ENCODE data around the gene MBD5. TPM values are rescaled to one million over a fixed set of nuclear protein-coding genes. Genes with fewer than 3 reads are reported as not detected.

MBD5 gene
- total RNA-seq, 1 donor from 2014 or later: 43.1 TPM

DNA sequence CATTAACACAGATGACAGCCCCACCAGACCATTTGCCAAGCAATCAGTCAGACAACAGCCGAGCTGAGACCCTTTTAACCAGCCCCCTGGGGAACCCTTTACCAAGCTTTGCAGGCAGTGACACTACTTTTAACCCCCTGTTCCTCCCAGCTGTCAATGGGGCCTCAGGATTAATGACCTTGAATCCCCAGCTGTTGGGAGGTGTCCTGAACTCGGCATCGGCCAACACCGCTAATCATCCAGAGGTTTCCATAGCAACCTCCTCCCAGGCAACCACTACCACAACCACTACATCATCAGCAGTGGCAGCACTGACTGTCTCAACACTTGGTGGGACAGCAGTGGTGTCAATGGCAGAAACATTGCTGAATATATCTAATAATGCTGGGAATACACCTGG lies 462.8 kb downstream of the MBD5 start:
- DNase-seq: no peak

DNA sequence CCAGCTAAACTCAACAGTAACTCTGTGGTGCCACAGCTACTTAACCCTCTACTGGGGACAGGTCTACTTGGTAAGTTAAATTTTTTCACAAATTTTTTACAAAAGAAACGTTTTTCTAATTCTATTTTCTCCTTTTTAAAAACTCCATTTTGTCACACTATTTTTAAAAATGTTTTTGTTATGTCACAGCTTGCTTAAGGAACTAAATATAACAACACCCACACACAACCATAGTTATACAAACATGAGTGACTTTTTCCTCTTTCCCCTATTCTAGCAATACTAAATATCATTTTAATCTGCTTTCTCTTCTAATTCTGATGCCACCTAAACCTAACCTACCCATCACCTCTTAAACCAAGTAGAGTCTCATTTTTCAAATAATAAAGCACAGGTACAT lies 463.2 kb downstream of the MBD5 start:
- no peak for DNase-seq

DNA sequence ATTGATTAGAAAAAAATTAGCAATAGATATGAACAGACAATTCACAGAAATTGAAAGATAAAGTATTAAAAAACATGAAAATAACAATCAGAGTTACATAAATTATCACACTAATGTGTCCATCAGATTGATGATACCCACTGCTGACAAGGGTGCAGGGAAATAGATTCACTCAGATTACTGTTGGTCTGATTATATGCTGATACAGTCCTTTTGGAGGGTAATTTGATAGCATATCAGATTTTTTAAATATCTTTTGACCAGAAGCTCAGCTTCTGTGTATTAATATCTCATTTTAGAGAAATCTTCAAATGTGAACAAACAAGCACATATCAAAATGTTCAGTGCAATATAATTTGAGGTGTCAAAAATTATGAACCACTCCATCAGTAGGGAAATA lies 465.8 kb downstream of the MBD5 start:
- DNase-seq: no peak

DNA sequence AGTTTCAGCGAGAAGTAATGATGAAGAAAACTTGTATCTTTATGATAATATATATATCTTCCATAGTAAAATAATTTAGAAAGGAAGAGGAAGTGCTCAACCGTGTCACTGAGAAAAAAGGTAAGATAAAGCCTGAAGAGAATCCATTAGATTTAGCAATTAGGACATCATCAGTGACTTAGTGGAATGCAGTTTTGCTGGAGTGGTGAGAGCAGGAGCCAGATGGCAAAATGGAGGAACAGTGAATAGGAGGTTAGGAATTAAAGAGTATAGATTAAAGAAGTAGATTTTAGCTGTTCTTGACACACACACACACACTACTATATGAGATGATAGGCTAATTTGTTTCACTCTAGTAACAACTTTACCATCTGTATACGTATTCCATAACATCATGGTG lies 466.5 kb downstream of the MBD5 start:
- no peak for DNase-seq

DNA sequence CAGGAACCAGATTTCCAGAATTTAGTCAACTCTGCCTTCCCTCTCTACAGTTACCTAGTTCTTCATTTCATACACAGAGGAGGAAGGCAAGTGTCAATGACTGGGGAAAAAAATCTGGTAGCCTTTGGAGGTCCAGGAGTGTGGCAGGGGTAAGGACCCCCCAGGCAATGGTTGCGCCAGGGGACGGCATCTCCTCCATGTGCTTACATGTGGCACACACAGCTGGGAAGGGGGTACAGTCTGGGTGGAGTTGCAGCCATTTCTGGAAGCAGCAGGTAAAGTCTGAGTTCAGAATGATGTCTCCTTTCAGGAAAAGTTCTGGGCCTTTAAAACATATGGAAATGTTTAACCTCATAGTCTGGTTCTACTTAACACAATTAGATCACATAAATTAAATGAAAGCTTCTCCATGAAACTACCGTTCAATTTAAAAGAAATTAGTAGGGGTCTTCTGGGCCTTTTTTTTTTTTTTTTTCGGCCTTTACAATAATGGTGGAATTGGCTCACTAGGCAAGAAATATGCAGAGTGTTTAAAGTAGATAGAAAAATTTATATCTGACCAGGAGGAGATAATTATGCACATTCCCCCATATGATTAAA lies 470.0 kb downstream of the MBD5 start:
- no peak for DNase-seq

DNA sequence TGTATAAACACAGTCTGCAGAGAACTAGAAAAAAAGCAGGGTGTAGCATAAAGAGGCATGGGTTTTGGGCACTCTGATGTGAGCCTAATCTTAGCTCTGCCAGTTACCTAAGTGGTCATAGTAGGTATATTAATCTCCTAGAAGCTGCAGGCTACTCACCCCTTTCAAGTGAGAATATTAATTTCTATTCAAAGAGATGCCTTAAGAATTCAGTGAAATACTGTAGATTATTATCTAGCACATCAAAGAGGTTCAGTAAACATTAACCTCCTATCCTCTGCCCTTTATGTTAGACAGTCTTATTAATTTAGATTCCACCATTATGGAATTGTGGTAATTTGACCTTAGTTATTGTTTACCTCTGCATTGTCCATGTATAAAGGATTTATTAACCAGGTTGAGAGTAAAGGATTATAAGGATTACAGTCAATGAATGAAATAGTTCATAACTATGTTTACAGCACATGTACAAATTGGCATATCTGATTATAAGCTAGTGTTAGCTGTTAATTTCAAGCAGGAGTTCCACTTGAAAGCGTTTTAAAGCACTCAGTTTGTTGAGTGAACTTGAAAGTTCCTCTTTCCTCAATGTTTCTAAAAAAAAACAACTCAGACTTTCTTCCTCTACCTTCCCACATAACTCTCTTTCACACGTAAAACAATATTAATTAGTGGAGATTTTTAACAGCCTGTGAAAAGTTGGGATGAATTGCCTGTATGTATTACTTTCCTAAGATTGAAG lies 473.1 kb downstream of the MBD5 start:
- DNase-seq: no peak

DNA sequence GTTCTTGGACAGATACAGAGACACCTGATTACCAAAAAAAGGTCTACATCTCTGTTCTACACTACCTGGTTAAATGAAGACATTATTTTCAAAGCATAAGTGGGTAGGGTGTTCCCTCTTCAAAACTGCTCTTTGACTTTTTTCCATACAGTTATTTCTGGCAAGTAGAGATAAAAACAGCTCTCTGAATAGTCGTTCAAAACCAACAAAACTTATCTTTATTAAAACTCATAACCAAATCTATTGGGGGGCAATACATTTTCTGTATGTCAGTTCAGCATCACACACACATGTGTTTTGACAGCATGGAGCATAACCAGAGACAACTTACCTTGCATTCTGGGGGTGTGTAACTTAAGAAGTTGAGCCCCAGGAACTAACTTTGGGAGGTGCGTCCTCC lies 474.7 kb downstream of the MBD5 start:
- DNase-seq: no peak

DNA sequence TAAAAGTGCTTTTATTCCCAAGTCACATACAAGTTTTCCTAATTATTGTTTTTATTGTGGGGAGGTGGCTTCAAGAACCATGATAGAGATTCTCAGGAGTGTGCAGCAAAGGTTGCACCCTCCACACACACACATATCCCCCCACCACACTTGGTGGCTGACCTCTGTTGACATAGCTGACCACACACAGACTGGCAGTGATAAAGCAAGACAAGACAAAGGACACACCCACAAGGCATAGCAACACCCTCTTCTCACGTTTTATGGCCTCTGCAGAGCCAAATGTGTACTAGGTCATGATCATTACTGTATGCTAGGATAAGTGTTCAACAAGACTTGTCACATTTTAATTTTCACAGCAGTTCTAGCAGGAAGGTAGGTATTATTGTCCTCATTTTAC lies 480.7 kb downstream of the MBD5 start:
- no peak for DNase-seq

DNA sequence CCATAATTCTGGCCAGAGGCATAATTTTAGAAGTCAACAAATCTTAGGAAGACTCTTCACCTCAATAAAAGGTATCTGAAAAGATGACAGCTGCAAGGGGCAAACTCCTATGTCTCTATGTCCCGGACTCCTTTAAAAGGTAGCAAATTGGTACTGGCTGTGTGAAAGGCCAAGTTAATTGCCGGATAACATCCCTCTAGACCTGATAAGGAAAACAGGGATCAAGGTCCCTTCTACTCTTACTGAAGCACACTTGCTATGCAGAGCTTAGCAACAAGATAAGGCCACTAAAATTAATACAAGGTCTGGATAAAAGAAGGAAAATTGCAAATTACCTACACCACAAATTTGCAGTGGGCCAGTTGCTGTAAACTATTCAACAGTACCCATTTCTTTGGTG lies 482.6 kb downstream of the MBD5 start:
- no peak for DNase-seq

DNA sequence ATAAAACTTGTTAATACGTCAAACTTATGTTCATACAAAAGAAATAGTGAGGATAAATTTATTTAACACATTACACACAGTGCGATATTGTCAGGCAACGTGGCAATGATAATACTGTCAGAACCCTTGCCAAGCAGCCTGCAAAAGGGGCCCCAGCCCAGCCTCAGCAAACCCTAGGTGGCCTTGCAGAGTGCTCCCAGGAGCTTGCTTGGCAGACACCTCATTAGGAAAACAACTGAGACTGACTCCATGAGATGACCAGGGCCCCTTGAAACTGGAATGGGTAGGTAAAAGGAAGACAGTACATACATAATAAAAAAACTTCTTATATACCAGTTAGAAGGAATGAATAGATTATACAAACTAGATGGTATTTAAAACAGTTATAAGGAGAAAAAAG lies 487.1 kb downstream of the MBD5 start:
- no peak for DNase-seq

DNA sequence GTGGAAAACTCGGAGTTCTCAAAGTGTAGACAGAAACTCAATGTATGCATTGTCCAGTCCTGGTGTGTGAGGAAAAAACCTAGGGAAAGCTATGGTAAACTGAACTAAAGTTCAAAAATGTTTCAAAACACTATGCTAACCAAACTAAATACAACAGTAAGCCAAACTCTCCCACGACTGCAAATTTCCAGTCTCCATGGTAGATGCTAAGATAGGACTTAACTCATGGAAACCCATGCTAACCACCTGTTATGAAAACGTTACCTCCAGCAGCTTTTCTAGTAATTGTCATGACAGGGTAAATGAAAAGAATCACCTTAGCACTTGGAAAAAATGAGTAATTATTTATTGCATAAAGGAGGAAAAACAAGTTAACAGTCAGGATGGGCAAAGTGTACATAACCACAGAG lies 488.0 kb downstream of the MBD5 start:
- no peak for DNase-seq

DNA sequence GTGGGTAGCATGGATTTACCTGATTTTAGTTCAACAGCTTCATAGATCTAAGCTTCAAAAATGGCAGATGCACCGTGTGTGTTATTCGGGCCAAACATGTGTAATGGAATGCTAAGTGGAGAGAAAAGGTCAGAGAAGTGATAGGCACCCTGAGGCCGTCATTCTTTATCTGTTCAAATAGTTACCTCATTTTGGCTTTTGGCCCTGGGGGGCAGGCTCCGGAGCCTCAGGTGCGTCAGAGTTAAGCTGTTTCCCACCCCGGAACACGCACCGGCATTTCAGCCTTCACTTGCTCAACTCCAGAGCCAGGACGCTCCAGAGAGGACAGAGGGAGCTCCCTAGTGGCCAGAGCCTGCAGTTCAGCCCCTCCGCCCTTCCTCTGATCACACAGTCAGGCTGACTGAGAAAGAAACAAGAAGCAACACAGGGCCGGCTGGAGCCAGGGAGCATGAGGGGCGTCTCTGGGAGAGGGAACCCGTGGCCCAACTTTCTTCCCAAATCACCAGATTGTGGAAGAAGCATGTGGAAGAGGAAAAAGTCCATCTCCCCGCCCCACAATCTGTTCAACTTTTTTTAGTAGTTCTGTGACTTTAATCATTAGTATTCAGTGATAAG lies 488.5 kb downstream of the MBD5 start:
- DNase-seq: peak; percentile 41

DNA sequence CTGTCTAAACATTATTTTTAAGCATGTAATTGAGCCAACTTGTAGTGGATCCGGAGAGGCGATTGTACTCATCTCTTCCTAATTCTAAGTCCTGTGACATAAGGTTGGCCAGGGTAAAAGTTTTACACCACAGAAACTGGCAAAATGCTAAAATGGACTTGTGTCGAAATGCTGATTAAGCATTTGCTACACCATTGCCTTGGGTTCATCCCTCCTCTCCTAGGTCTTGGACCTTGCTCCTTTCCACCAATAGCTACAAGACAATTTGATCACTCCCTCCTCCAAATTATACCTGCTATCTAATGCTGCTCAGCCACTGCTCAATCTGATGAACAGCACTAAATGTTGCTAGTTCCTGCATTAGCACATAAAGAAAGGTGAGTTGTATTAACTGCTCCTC lies 491.0 kb downstream of the MBD5 start:
- DNase-seq: no peak

DNA sequence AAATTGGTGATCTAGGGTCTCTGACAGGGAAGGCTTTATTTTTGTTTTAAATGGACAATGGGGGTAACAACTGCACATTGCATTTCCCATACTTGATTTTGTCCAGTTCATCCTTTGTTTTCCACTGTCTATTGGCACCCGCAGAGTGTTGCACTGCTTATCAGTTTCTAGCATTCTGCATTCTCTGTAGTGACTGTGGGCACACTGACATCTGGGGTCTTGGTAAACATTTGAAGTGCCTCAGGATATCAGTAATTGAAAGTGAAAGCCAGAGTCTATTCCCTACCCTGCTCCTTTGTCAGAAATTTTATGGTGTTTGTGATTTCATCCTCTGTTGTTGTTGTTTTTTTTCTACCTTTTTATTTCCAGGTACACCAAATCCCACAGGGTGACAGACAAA lies 491.6 kb downstream of the MBD5 start:
- no peak for DNase-seq

DNA sequence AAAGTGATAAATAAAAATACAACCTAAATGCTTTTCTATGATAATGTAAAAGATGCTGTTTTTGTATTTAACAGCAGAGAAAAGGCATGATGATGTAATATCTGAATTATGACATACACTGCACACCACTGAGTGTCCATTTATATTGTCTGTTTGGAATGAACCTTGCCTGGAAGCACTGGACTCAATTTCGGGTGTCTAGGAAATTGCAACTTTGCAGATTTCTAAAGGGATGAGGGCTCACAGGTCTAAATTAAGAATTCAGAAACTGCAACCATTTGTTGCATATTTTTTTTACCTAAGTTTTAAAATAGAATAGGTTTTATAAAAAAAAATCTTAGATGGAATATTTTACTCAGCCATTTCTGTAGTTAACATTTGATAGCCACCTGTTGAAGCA lies 492.5 kb downstream of the MBD5 start:
- no peak for DNase-seq

DNA sequence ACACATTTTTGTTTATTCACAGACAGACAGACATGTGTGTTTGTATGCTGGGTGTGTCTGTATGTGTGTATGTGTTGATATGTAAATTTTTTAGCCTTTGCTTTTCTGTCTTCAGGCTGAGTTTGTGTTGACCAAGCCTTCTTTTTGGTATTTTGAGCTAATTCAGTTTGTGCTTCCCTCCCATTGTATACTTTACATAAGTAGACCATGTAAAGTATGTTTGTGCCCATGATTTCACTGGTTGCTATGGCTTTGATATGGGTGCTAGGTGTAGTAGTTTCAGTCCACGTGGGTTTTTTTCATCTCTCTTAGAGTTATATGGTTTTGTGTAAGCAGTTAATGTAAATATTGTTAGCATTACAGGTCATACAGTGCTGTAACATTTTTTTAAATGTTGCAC lies 494.2 kb downstream of the MBD5 start:
- no peak for DNase-seq

DNA sequence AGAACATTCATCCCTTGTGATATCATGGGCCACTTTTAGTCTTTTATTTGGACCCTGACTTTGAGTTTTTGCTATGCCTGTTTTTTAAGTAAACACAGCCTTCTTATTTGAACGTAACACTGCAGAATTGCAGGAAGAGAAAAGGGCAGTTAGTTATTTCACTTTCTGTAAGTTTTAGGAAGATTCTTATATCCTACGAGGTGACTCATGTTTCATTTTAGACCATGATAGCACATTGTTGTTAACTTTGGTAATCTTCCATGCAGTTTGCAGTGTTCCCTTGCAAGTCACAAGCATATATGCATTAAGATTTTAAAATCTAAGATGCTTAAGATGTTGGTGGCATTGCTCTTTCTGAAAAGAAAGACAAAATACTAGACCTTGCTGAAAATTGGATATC lies 495.1 kb downstream of the MBD5 start:
- DNase-seq: no peak

DNA sequence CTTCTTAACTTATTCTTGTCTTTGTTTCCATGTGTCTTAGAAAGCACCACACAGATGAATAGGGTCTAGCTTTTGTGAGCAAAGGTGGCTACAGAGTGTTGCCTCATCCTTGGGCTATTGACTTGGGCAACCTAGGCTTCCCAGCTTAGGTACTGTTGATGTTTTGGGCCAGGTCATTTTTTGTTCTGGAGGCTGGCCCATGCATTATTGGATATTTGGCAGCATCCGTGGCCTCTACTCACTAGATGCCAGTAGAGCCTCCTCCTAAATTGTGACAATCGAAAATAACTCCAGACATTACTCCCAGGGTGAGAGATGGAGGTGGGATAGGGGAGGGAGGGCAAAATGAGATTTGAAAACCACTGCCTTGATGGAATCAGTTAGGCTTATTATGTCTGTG lies 496.4 kb downstream of the MBD5 start:
- DNase-seq: no peak

DNA sequence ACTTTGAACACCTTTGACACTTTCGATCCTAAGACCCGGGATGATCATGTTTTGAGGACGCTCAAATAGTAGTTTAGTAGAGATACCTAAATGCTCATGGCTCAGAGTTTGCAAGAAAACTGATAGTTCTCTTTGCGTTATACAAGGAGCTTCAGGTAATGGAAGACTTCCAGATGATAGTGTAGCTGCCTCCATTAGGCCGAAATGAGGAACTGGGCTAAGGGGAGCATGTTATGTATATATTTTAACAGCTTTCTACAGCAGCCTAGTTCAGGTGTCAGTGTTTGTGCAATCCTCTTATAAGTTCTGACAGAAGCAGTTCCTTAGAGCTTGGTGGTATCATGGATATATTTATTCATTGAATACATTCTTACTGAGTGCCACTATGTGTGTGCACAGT lies 496.9 kb downstream of the MBD5 start:
- DNase-seq: no peak

DNA sequence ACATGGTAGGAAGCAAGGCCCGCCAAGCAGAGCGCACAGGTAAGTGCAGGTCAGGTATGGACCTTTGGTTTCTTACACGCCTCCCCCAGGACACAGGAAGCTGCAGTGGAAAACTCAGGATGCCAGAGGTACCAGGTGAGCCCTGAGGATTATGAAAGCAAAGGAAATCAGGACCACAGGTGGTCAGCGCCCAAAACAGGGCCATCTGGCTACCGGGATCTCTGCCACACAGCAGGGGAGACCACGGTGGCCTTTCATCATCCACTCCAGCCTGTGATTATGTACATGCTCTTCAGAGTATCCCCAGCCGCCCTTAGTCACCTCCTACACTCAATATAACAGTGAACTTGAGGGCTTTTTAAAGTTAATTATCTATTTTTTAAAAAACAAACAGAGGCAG lies 498.1 kb downstream of the MBD5 start:
- DNase-seq: no peak

DNA sequence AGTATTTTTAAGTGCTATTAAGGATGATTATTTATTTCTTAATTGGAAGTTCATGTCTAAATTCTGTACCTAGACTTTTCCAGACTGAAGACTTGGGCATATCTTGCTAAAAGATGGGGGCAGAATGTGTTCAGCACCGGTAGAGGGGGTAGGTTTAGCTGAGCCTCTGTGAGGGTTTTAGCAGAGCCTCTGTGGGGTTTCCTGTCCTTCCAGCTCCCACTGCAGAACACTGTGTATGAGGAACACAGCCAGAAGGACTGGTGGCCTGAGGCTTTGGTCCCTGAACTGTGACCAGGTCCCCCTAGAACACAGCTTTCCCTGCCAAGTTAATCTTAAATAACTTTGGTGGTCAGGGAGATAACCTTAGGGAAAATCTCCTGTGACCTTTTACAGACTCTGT lies 500.3 kb downstream of the MBD5 start:
- DNase-seq: no peak

DNA sequence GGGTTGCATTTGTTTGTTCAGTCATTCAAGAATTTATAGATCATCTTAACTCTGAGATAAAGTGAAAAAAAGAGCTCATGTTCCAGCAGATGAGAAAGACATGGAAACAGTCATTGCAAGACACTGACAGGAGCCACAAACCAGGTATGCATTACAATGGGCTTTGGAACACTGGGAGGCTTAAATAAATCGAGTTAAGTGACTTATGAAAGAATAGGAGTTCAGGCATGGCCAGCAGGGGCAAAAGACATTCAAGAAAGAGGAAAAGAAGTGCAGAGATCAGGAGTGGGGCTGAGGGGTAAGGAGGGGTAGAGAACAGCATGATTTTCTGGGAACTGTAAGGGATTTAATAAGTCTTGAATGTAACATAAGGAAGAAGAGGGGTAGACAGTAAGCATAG lies 502.4 kb downstream of the MBD5 start:
- DNase-seq: no peak

DNA sequence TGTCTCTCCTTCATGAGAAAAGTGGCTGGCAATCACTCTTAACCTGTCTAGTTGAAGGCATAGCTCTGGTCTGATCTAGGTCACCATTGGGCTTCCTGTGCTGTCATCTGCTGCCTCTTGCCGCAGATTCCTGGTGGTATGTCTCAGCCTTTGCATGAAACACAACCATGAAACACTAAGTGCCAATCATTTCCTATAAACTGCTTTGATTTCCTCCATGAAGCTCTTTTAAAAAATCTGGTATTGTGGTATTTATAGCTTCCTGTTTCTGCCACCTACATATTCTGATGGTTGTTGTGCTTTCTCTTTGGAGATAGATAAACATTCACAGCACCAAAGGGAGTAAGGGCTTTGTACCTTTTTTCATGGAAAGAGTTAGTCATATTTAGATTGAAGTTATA lies 503.6 kb downstream of the MBD5 start:
- no peak for DNase-seq

DNA sequence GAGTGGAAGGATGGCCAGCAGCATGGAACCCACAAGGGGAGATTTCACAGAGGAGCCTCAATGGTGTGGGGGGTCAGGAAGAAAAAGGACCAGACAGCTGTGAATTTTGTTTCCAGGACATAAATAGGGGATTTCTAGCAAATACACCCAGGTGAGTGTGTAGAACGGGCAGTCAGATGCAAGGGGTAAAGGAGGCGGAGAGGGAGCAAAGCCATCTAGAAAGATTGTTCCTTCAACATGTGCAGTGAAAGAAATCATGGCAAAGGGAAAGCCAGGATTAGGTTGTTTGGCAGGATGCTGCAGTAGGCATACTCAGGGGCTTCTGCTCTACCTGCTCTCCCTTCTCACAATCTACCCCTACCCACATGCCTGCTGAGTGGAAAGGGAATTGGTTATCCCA lies 504.2 kb downstream of the MBD5 start:
- DNase-seq: no peak

Measured in skin of body (tissue), 2 donors.